ENCODE measurements around the gene ATP6AP2.

DNA sequence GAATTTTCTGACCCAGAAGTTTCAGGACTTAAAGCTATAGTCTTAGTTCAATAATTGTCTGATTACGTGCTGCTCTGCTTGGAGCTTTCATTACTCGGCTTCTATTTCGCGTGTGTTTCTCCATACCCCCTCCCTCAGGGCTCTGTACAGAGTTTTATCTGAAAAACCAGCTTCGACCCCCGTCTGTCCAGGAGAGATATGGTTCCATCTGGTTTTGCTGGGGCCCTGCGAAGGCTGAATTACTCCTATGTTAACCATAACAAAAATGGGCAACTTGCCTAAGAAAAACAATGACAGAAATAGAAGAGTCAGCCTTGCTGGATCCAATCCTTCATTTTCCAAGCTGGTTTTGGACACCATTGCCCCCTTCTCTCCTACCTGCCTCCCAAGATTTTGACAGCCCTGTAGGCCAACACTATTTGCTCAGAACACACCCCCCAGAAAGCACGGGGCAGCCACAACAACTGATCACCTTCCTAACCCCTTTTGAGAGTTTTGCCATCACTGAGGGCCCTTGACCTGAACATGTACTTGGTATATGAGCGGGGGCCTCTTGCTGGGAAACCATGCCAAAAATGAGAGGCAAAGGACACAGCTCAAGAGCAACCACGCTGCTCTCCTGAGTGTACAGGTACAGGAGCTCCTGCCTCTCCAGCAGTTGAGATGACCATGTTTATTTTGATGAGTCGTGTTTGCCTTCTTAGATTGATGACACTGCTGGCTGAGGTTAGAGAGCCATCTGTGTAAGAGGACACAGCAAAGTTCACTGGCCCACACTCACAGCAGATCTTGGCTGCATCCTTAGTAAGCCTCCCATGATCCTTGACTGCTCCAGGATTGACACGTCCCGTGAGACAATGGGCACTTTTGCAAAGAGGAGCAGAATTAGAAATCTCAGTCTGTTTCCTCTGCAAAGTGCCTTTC is 36.2 kb upstream of the ATP6AP2 start:
- TF ChIP-seq, protein P1, sequence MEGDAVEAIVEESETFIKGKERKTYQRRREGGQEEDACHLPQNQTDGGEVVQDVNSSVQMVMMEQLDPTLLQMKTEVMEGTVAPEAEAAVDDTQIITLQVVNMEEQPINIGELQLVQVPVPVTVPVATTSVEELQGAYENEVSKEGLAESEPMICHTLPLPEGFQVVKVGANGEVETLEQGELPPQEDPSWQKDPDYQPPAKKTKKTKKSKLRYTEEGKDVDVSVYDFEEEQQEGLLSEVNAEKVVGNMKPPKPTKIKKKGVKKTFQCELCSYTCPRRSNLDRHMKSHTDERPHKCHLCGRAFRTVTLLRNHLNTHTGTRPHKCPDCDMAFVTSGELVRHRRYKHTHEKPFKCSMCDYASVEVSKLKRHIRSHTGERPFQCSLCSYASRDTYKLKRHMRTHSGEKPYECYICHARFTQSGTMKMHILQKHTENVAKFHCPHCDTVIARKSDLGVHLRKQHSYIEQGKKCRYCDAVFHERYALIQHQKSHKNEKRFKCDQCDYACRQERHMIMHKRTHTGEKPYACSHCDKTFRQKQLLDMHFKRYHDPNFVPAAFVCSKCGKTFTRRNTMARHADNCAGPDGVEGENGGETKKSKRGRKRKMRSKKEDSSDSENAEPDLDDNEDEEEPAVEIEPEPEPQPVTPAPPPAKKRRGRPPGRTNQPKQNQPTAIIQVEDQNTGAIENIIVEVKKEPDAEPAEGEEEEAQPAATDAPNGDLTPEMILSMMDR (IDR thresholded peaks at IDR 0.05) = no peak
- TF ChIP-seq POLR2A (IDR thresholded peaks at IDR 0.05) = no peak

All from thyroid gland (tissue), 4 donors.